Neuron (in vitro differentiated cells): ENCODE measurements around the gene MYMX.

ENCODE experiments used
- H2AFZ ChIP-seq: one replicate; pipeline ENCODE4 v1.6.1; 2013; ENCODE audit warnings: low read depth, mild to moderate bottlenecking, inconsistent platforms, low read length, moderate library complexity
- H3K27me3 ChIP-seq: one replicate; pipeline ENCODE4 v1.6.1; 2013; ENCODE audit warnings: low read length; ENCODE audit not compliant: insufficient read depth
- H3K36me3 ChIP-seq: one replicate; pipeline ENCODE4 v1.6.1; 2013; ENCODE audit warnings: low read length; ENCODE audit not compliant: insufficient read depth
- H3K4me1 ChIP-seq: one replicate; pipeline ENCODE4 v1.6.1; 2013; ENCODE audit warnings: low read length; ENCODE audit not compliant: insufficient read depth
- H3K4me3 ChIP-seq: 2 replicates; pipeline ENCODE4 v1.5.1; 2013; ENCODE audit warnings: mild to moderate bottlenecking, low read length, moderate library complexity
- H3K9me3 ChIP-seq: one replicate; pipeline ENCODE4 v1.6.1; 2013; ENCODE audit warnings: low read length

The MYMX gene

DNA sequence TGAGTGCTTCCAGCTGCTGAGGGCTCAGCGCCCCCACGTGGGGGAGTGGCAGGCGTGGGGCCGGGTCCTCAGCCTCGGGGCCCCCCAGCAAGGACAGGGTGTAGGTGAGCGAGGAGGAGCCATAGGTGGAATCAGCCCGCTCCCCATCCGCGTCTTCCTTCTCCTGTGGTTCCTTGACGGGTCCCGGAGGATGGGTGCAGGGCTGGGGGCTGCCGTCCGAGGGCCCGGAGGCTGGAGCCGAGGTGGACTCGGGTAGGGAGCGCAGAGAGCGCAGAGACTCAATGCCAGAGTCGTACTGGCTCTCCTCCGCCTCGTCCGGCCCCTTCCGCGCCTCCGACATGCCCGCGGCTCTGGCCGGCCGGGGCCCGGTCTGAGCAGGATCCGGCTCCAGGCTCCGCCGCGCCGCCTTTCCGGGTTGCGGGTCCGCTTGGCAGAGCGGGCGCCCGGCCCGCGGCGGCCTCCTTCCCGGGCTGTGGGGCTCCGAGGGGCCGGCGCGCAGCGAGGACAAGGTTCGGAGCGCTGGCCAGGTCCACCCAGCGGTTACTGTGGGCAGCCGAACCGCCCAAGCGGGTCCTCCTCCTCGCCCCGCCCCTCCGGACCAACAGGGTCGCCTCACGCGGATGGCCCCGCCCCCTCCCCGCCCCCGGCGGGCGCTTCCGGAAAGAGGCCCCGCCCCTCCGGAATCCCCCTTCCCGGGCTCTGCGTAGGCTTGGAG, 48.4 kb downstream of the MYMX start, which contains the start of gene NFKBIE:
Gene NFKBIE (minus strand): TSS at position 545 of the 715 bp plus-strand sequence. CDS start 205 bp downstream, at position 340.
- H3K4me3 ChIP-seq: peak within 1 kb of the TSS; percentile 78
- H3K36me3 ChIP-seq: peaks cover 3% of the 10 kb centered on the region
- no peaks in the 10 kb centered on the region for H3K9me3 ChIP-seq
- peak within 1 kb of the TSS; percentile 66 for H2AFZ ChIP-seq
- peaks cover 59% of the 10 kb centered on the region for H3K4me1 ChIP-seq
- H3K27me3 ChIP-seq: no peaks in the 10 kb centered on the region

DNA sequence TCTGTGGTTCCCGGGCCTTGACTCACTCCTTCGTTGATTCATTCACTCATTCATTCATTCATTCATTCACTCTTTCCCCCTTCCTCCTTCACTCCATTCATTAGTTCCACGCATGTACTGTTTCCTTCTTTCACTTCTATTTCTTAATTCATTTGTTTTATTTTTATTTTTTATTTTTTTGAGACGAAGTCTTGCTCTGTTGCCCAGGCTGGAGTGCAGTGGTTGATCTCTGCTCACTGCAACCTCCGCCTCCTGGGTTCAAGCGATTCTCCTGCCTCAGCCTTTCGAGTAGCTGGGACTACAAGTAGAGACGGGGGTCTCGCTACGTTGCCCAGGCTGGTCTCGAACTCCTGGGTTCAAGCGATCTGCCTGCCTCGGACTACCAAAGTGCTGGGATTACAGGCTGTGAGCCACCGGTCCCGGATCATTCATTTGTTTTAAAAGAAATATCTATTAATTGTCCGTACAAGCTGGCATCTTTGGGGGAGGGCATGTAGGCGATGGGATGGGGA, 49.1 kb downstream of the MYMX start:
- Histone ChIP-seq H3K36me3 (no peaks in the 10 kb centered on the region), H3K4me3 (peak overlapping the region; percentile 17), H2AFZ (peak overlapping the region; percentile 66), H3K4me1 (peaks cover 60% of the 10 kb centered on the region), H3K9me3 (no peaks in the 10 kb centered on the region), H3K27me3 (no peaks in the 10 kb centered on the region)

- Histone ChIP-seq H3K27me3 (no peaks in the 10 kb centered on the region), H3K36me3 (no peaks in the 10 kb centered on the region), H3K4me3 (no peak overlapping the region), H2AFZ (no peak overlapping the region), H3K4me1 (peaks cover 63% of the 10 kb centered on the region), H3K9me3 (no peaks in the 10 kb centered on the region)
Observed at GRCh38 chr6:44266347-44266746, 49.6 kb downstream of the MYMX start.

- no peak overlapping the region for H2AFZ ChIP-seq
- H3K9me3 ChIP-seq: no peaks in the 10 kb centered on the region
- H3K27me3 ChIP-seq: no peaks in the 10 kb centered on the region
- no peaks in the 10 kb centered on the region for H3K36me3 ChIP-seq
- peaks cover 67% of the 10 kb centered on the region for H3K4me1 ChIP-seq
- no peak overlapping the region for H3K4me3 ChIP-seq
Observed at GRCh38 chr6:44267252-44267651, 50.5 kb downstream of the MYMX start.
